SIG-M5 (cell line): ENCODE results near the gene ALCAM.
"Not testable (repeated sequence)": the region's sequence is repeated elsewhere in the genome, so short reads cannot be mapped to it uniquely, and the experiment has no call there.

Experiments
- DNase-seq: peaks from one replicate; lab custom pipeline; 2025; lab: John Stamatoyannopoulos, UW

ALCAM gene

DNA sequence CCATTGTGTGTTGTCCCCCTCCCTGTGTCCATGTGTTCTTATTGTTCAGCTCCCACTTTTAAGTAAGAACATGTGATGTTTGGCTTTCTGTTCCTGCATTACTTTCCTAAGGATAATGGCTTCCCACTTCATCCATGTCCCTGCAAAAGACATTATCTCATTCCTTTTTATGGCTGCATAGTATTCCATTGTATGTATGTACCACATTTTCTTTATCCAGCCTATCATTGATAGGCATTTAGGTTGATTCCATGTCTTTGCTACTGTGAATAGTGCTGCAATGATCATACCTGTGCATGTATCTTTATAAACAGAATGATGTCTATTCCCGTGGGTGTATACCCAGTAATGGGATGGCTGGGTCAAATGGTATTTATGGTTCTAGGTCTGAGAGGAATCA lies 23.1 kb downstream of the ALCAM start:
- not testable (repeated sequence) for DNase-seq

DNA sequence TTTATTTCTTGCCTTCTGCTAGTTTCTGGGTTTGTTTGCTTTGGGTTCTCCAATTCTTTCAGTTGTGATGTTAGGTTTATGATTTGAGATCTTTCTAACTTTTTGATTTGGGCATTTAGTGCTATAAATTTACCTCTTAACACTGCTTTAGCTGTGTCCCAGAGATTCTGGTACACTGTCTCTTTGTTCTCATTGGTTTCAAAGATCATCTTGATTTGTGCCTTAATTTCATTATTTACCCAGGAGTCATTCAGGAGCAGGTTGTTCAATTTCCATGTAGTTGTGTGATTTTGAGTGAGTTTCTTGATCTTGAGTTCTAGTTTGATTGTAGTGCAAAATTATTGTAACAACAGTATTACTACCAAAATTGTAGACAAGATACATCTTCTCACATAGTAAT lies 25.9 kb downstream of the ALCAM start:
- not testable (repeated sequence) for DNase-seq

DNA sequence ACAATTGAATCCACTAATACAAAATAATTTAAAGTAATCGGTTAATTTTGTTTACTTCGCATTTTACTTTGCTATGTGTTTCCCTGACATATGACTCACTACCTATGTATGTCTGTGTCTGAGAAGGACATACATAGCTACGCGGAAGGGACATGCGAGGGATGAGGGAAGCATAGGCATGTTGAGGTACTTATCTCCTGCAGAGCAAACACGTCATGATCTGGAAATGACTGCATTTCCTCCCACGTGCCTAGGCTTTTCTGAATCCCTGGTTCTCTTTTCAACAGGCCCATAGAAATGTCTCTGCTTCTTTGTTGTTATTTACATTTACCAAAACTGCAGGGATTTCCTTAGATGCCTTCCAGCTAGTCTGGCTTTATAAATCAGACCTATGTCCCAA lies 27.5 kb downstream of the ALCAM start:
- DNase-seq: no peak

DNA sequence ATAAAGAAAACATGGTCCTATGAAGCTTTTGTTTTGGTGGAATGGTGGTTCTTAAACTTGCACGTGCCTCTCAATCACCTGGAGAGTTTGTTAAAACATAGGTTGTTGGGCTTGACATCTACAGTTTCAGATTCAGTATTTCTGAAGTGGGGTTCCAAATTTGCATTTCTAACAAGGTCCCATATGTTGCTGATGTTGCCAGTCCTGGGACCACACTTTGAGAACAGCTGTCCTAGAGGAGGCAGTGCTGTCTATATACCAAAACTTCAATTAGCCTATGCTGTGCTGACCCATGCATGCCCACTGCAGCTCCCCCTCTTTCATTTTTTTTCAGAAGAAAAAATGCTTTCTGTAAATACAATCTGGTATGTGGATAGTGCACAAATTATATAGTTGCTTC lies 31.3 kb downstream of the ALCAM start:
- DNase-seq: no peak

DNA sequence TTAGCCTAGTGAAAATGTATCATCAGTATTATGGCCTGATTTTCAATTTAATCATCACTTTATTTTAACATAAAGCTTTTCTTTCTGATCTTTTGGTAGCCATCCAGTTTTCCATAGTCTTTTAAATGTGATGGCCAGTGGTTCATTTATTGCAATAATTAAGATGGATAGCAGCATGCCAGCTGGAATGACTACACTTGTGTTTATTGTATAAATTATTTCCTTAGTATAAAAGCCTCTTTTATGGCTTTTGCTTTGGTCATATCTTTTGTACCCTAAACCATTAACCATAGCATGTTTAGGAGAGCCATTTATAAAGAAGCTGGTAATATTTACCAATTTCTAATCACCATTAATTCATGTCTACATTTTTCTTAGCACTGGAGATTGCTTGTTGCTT lies 31.7 kb downstream of the ALCAM start:
- no peak for DNase-seq

DNA sequence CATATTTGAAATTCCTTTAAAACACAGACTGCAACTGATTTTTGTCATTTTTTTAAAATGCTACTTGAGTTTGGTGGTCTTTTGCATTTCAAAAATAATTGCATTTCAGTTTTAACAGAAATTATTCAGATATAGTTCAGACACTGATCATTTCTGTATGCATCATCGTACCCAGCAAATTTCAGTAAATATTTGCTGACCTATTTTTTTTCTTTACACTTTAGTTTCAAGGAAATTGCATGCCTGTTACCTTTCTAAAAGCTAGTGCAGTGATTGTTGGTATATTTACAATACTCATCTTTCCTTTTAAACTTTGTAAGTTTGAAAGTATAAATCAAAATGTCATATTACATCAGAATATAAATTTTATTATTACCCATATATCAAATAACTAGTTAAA lies 32.4 kb downstream of the ALCAM start:
- DNase-seq: no peak

DNA sequence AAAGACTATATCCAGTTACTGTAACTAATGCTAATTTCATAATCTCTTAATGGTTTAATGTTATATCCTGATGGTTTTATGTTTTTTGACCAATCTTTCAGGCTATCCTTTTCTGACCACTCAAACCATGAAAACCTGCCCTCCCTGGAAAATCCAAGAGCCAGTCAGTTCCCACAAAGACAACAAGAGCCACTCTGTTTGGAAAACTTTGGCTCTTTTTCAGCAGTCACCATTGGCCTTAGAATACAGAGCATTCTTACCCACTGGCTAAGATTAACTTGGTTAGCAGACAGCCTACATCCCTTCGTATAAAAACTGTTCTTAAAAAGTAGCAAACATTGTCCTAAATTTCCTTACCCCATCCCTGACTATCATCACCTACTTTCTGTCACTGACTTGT lies 32.9 kb downstream of the ALCAM start:
- DNase-seq: no peak

DNA sequence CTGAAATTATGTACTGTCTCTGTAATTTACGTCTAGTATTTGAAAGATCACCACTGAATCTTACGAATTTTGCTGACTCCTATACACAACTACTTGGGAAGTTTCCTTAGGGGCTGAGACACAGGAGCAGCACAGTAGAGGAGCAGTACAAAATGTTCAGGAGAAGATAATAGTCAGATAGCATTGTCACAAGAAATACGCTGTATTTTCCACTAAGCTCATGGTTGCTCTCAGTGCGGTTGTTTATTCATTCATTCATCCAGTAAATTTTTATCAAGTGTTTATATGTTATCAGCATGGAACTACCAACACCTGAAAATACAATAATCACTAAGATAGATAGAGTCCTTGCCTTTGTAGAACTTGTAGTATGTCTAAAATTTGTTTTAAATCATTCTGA lies 34.5 kb downstream of the ALCAM start:
- no peak for DNase-seq

DNA sequence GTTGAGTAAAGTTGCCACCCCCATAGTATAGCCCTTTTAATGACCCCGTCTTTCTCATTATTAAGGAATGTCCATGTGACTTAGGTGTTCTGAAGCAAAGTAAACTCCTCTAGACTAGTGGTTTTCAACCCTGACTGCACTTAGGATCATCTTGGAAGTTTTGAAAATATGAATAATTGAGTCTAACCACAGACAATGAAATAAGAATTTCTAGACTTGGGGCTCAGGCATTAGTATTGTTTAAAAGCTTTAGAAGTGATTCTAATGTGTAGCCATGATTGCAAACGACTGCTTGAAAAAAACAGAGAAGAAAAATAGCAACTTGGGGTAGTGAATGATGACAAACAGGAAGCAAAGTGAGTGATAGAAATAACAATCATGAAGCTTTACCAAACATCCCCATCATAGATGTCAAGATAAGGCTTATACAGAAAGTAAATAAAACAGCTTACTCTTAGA lies 35.0 kb downstream of the ALCAM start:
- DNase-seq: no peak

DNA sequence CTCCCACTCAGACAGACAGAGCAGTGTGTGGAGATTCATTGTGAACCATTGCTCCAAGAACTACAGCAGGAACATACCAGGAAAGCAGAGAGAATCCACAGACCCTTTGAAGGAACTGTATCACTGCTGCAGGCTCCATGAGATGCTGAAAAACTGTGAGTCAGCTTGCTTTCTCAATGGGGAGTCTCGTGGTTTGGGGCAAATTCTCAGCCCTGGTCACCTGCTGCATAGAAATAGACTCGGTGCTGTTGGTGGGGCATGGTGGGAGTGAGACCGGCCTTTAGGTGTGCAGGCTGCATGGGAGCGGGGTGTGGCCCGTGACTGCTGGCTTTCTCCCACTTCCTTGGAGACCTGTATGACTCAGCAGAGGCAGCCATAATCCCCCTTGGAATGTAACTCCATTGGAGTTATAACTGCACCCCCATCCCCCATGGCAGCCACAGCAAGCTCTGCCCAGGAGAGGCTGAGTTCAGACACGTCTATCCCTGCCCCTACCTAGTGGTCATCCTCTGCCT lies 35.6 kb downstream of the ALCAM start:
- DNase-seq: no peak

DNA sequence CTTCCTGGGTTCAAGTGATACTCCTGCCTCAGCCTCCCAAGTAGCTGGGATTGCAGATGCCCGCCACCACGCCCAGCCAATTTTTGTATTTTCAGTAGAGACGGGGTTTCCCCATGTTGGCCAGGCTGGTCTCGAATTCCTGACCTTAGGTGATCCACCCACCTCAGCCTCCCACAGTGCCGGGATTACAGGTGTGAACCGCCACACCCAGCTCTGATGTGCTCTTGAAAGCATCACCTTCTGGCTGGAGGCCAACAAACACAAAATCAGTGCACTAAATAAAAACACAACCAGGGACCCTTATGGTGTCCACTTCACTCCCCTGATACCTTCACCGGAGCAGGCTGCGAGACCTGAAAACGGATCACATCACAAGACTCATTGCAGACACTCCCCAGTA lies 36.3 kb downstream of the ALCAM start:
- not testable (repeated sequence) for DNase-seq

DNA sequence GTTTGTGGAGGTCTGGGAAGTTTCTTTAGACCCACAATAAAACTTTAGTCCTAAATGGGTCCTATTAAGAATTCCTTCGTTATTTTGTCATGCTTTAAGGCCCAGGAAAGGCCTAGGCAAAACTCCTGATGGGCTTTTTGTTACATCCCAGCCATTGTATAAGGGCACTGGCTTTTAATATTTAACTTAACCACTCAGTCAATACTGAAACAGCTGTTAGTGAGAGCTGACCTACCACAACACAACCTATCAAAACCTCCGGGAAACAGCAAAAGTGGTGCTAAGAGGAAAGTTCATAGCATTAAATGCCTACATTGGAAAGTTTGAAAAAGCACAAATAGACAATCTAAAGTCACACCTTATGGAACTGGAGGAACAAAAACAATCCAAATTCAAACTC lies 39.6 kb downstream of the ALCAM start:
- DNase-seq: no peak

DNA sequence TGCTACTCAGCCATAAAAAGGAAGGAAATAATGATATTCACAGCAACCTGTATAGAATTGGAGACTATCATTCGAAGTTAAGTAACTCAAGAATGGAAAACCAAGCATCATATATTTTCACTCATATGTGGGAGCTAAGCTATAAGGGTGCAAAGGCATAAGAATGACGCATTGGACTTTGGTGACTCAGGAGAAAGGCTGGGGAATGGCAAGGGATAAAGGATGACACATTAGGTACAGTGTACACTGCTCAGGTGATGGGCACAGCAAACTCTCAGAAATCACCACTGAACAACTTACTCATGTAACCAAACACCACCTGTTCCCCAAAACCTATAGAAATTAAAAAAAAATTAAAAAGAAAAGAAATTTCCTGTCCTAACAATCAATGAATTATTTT lies 42.7 kb downstream of the ALCAM start:
- no peak for DNase-seq

DNA sequence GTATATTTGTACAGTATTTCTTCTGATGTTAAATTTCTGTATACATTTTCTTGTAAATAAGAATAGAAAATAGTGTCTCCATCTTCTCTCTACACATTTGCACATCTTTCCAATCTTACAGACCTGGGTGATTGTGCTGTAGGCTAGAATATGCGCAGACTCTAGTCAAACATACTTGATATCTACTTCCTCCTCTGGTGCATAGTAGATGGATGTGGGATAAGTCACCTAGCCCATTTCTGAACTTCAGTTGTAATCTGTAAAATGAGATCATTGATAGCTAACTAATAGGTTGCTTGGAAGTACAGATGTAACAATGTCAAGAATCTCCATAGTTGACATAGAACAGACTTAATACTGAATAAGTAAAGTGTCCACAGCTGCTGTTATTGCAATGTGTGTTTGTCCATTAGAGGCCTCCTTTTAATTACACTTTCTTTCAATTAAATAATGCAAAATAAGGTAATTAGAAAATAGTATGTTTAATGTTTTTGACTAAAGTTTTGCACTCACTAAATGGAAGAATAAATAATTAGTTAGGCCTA lies 46.7 kb downstream of the ALCAM start:
- no peak for DNase-seq

DNA sequence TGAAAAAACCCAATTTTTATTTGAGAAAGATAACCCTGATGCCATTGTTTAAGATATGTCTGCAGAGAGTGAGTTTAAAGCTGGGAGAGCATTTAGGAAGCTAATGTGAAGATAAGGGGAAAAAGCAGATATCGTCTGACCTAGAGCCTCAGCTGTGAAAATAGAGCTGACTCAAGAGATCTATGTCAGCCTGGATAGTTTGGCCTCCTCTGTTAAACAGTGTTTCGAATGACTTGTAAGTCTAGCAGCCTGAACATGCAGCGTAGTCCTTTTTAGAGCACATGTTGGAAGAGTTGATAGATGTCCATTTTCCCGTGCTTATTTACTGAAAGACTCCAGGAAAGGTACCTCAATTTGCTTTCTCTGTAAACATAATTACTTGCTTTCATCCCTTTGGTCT lies 48.1 kb downstream of the ALCAM start:
- DNase-seq: no peak

DNA sequence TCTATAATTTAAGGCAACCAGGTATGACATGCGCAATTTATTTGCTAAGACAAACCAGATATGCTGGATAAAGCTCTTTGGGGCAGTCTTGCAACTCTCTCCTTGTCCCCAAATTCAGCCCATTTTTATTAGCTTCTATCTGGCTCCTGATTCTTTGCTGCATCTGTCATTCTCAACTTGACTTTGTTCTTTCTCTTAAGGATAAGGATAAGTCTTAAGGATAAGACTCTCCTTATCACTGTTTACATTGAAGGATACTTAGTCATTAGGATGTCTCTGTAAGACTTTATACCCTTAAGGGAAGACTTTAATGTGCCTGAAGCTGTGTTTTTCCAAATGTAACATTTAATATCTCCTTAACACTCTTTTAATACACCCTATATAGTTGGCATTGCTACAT lies 49.2 kb downstream of the ALCAM start:
- DNase-seq: no peak

DNA sequence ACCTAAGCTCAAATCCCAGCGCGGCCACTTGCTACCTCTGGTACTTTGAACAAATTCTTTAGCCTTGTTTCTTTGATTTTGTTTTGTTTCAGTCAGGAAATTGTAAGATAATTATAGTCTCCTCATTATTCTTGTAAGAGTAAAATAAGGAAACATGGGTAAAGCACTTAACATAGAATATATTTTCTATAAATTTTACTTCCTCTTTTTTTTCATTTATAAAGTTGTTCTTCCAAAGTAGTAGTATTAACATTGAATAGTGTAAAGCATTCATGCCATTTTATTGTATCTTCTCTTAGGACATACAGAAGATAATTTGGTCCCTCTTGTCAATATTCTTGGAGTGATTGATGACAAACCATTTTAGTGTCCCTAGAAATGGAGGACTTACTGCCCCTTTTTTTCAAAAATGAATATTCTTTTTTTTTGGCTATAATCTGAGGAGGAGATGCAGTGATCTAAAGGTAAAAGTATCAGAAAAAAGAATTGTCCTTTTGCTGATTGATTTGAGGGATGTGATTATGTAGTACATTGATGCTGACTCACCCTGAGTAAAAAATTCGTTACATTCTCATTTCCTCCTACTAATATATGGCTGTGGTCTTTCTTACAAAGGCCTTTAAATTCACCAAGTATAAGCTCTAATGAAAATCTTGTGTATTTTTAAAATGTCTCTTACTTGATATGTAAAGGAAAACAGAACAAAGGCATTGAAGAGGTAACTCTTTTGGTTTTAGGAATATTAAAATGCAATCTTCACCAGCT lies 51.0 kb downstream of the ALCAM start:
- no peak for DNase-seq

DNA sequence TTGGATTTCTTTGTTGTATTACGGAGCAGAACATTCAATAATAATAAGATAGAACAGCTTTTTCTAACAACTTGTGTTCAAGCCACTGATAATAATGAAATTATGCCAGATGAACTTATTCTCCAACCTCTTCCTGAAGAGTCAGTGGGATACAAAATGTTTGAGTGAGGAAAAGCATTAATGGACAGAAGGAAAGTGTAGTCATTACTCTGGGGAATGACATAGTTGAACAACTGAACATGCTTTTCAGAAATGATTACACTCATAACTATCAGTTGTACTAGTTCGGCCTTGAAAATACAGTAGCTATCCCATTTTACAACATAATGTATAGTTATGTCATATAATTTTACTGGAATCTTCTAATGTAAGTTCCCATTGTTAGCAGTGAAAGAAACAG lies 55.9 kb downstream of the ALCAM start:
- no peak for DNase-seq

DNA sequence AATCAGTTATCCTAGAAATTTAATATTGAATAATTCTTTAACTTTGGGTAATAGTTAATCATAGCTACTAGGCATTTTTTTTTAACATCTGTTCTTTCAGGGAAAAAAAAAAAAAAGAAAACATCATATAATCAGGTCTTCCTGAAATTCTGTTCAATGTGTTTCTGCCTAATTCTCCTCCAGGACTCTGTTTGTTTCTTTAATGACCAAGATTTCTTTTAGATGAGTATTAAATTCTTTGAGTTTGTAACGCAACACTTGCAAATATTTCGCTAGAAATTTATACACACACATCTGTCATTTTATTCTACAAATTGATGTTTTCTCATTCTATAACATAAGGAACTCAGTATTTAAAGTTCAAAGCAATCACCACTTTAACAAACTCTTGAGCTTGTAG lies 56.7 kb downstream of the ALCAM start:
- no peak for DNase-seq

DNA sequence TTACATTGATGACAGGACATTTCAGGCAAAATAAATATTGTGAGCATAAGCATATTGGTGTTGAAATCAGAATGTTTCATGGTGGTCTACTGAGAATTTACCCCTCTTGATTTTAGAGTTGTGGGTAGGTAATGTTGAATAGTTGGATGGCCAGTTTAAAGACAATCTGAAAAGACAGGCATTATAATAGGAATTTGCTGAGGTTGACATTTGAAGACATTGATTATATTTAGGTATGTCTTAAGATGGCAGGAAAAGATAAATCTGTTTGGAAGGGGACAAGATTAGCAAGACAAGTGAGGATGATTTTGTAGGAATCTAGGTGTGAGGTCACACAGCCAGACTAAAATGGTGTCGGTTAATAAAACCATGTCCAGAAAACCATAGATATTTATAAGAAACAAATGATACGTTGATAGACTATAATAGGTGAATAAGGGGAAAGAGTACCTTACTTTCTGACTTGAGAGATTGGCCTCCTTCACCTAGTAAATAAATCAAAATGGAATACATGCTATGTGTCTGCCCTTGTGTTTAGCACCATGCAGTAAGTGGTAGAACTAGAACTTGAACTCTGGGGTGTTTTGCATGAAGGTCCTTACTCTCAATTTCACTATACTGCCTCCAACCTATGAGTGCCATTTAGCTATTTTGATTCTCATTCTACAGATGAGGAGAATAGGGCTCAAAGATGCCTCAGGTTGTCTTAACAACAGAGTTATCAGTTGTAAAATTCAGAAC lies 57.9 kb downstream of the ALCAM start:
- DNase-seq: no peak

DNA sequence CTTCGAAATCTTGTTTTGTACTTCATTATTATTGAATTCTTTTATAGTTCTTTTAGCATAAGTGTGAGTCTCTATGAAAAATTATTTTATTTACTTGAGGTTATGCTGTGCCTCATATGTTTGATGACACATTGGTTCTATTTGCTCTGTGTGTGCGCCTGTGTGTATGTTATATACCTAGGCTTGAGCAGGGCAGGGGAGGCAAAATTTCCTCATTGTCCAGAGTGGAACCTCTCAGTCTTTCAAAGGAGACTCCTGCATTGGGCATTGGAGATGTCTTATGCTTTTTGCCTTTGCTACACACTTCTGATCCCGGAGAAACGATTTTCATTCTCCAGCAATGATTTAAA lies 58.4 kb downstream of the ALCAM start:
- no peak for DNase-seq

DNA sequence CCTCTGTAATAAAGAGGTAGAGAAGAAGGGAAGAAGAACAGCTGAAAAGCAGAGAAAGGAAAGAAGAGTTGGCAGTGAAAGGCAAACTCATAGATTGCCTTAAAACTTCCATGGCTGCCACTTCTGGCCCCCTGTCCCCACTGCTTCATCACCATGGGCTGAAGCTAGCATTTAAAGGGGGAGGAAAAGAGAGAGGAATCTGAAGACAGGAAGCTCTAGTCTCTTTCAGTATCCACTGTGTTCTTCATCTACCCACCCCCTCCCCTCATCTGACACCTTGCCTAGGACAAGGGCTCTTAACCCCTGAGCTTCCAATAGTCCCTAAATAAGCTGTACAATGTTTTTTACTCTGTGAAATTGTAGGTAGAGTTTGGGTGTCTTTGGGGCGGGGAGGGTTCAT lies 60.6 kb downstream of the ALCAM start:
- no peak for DNase-seq

DNA sequence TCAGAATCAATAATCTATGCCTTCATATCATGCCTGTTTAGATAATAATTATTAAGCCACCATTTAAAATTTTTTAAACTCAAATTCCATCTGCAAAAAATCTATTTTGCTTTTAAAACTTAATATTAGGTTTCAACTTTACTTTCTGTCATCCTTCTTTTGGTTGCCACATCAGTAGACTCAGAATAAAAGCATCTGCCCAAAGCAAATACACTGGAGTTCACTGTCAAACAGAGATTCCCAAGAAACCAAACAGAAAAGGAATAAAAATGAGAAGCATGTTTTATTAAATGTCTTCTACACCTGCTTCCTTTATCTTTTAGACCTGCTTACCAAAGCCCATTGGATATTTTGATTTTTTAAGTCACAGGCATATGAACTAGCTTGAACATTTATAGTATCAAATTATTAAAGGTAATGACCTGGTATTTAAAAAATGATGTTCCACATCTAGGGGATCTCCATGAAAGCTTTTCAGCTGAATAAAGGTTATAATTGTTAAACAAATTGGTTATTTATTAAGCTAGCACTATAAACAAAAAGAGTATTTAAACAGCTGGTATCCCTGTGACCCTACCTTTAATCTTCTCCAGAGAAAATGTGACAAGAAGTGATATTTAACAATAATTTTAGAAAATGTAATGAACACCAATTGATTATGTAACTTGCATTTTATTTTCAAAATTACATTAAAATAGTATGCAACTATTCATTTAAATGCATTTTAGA lies 62.5 kb downstream of the ALCAM start:
- no peak for DNase-seq
